Vagina (tissue), 2 donors: Measurements from ENCODE around the gene FRA10AC1. TPM values are rescaled to one million over a fixed set of nuclear protein-coding genes. Genes with fewer than 3 reads are reported as not detected.
"Not testable (repeated sequence)": the region's sequence is repeated elsewhere in the genome, so short reads cannot be mapped to it uniquely, and the experiment has no call there.

Source experiments
- DNase-seq, 2 donors: peaks; one replicate each; pipeline ENCODE4 v3.0.0-alpha.2; 2017; ENCODE audit errors: extremely low spot score in 2 of 2
- H3K27ac ChIP-seq: fragments of 200-600 bp; sonication (generic); one replicate; pipeline ENCODE4 v1.5.1; 2019
- H3K27me3 ChIP-seq: fragments of 200-600 bp; sonication (generic); one replicate; pipeline ENCODE4 v1.5.1; 2019
- H3K36me3 ChIP-seq, 2 donors: fragments of 200-600 bp; sonication (generic); one replicate each; pipeline ENCODE4 v1.5.1; 2017 to 2019
- H3K4me1 ChIP-seq: fragments of 200-600 bp; sonication (generic); one replicate; pipeline ENCODE4 v1.5.1; 2019
- H3K4me3 ChIP-seq, 2 donors: fragments of 200-600 bp; sonication (generic); 1 replicate in 1 of 2; 2 replicates in 1 of 2; pipeline ENCODE4 v1.5.1; 2016 to 2019
- H3K9me3 ChIP-seq: fragments of 200-600 bp; sonication (generic); one replicate; pipeline ENCODE4 v1.5.1; 2019
- POLR2A ChIP-seq, 2 donors: fragments of 450-650 bp; IDR thresholded peaks; one replicate each; pipeline ENCODE4 v1.6.1; 2017; ENCODE audit warnings: antibody characterized with exemption in 2 of 2, mild to moderate bottlenecking in 2 of 2, moderate library complexity in 2 of 2
- POLR2AphosphoS5 ChIP-seq, 2 donors: sonication (generic); formaldehyde crosslinking; IDR thresholded peaks; one replicate each; pipeline ENCODE4 v1.9.0; 2017; ENCODE audit warnings: antibody characterized with exemption in 2 of 2, mild to moderate bottlenecking in 2 of 2, low read depth in 1 of 2; ENCODE audit not compliant: insufficient read depth in 1 of 2
- intact Hi-C: fragments of 100-400 bp; cut with DNase I; formaldehyde crosslinking; loops from one replicate; pipeline ENCODE4 v1.15.1; 2023
- total RNA-seq: library from RNA; depleted of rRNA; stranded (reverse); fragments of >200 nt; gene quantifications from one replicate; pipeline ENCODE4 v1.2.3, GENCODE V29; 2016
- TF ChIP-seq, protein P1 (sequence below), 3 experiments: fragments of 450-650 bp in 2 of 3; fragments of 200-600 bp in 1 of 3; sonication (generic) in 1 of 3; IDR thresholded peaks; one replicate each; pipeline ENCODE4 v1.5.1; 2017 to 2019; ENCODE audit warnings: antibody characterized with exemption in 3 of 3, mild to moderate bottlenecking in 2 of 3, moderate library complexity in 2 of 3

The FRA10AC1 gene
- total RNA-seq, 1 donor from 2014 or later = 15.7 TPM

GRCh38 chr10:93704451-93704850 lies 2.1 kb upstream of the FRA10AC1 start:
- no peak for TF ChIP-seq POLR2AphosphoS5 (IDR thresholded peaks at IDR 0.05; ENCODE audit: insufficient read depth in 1 of 2, low read depth in 1 of 2)
- TF ChIP-seq, protein P1, sequence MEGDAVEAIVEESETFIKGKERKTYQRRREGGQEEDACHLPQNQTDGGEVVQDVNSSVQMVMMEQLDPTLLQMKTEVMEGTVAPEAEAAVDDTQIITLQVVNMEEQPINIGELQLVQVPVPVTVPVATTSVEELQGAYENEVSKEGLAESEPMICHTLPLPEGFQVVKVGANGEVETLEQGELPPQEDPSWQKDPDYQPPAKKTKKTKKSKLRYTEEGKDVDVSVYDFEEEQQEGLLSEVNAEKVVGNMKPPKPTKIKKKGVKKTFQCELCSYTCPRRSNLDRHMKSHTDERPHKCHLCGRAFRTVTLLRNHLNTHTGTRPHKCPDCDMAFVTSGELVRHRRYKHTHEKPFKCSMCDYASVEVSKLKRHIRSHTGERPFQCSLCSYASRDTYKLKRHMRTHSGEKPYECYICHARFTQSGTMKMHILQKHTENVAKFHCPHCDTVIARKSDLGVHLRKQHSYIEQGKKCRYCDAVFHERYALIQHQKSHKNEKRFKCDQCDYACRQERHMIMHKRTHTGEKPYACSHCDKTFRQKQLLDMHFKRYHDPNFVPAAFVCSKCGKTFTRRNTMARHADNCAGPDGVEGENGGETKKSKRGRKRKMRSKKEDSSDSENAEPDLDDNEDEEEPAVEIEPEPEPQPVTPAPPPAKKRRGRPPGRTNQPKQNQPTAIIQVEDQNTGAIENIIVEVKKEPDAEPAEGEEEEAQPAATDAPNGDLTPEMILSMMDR (IDR thresholded peaks at IDR 0.05) = no peak
- no peak for TF ChIP-seq POLR2A (IDR thresholded peaks at IDR 0.05)
- intact Hi-C loops = loop anchor here (5.0 kb wide), 1 partner anchor 108 kb away; no protein-coding TSS in a partner anchor
- Histone ChIP-seq H3K27ac (no peak overlapping the region), H3K4me1 (peaks cover 19% of the 10 kb centered on the region), H3K27me3 (no peaks in the 10 kb centered on the region), H3K4me3 (no peak overlapping the region), H3K36me3 (no peaks in the 10 kb centered on the region), H3K9me3 (no peaks in the 10 kb centered on the region)
- DNase-seq = no peak

GRCh38 chr10:93703841-93704240 lies 1.4 kb upstream of the FRA10AC1 start:
- H3K36me3 ChIP-seq = no peaks in the 10 kb centered on the region
- no peaks in the 10 kb centered on the region for H3K9me3 ChIP-seq
- no peak for DNase-seq
- intact Hi-C loops = loop anchor here (5.0 kb wide), 1 partner anchor 108 kb away; no protein-coding TSS in a partner anchor
- H3K27me3 ChIP-seq = no peaks in the 10 kb centered on the region
- no peak overlapping the region for H3K27ac ChIP-seq
- TF ChIP-seq POLR2AphosphoS5 (IDR thresholded peaks at IDR 0.05; ENCODE audit: insufficient read depth in 1 of 2, low read depth in 1 of 2) (no peak), POLR2A (IDR thresholded peaks at IDR 0.05) (no peak)
- TF ChIP-seq, protein P1 (IDR thresholded peaks at IDR 0.05) = no peak
- H3K4me1 ChIP-seq = peaks cover 19% of the 10 kb centered on the region
- peak overlapping the region in 1 of 2 donors; percentile 61 for H3K4me3 ChIP-seq

GRCh38 chr10:93703066-93703465 lies 674 bp upstream of the FRA10AC1 start:
- Histone ChIP-seq H3K4me1 (peaks cover 19% of the 10 kb centered on the region), H3K4me3 (peak overlapping the region; percentile 52 to 61), H3K27ac (peak overlapping the region; percentile 79), H3K9me3 (no peaks in the 10 kb centered on the region), H3K36me3 (no peaks in the 10 kb centered on the region), H3K27me3 (no peaks in the 10 kb centered on the region)
- DNase-seq = no peak
- intact Hi-C loops = loop anchor here (5.0 kb wide), 1 partner anchor 109 kb away; no protein-coding TSS in a partner anchor
- no peak for TF ChIP-seq POLR2AphosphoS5 (IDR thresholded peaks at IDR 0.05; ENCODE audit: insufficient read depth in 1 of 2, low read depth in 1 of 2)
- TF ChIP-seq, protein P1 (IDR thresholded peaks at IDR 0.05) = no peak
- TF ChIP-seq POLR2A (IDR thresholded peaks at IDR 0.05) = no peak

DNA sequence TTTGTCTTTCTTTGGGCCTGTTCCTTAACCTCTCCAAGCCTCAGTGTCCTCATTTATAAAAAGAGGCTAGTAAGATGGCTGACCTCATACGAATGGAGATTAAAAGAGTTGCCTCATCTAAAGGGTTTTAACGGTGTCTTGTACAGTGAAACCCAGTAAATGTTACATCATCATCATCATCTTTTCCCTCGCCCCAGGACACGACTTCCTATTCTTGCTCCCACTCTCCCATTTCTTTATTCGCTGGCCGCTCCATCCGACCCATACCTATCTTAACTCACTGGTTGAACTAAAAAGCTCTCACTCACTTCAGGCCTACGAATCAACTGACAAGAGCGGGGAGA lies 554 bp downstream of the FRA10AC1 start:
- Histone ChIP-seq H3K27ac (peak overlapping the region; percentile 79), H3K9me3 (no peaks in the 10 kb centered on the region), H3K36me3 (peaks cover 0 to 7% of the 10 kb centered on the region in 2 donors), H3K4me1 (peaks cover 19% of the 10 kb centered on the region), H3K27me3 (no peaks in the 10 kb centered on the region), H3K4me3 (peak overlapping the region; percentile 52 to 61)
- TF ChIP-seq, protein P1 (IDR thresholded peaks at IDR 0.05) = no peak
- DNase-seq = no peak
- intact Hi-C loops = loop anchor here (5.0 kb wide), 1 partner anchor 110 kb away; no protein-coding TSS in a partner anchor

- no peak overlapping the region for H3K4me3 ChIP-seq
- TF ChIP-seq, protein P1 (IDR thresholded peaks at IDR 0.05) = no peak
- TF ChIP-seq POLR2A (IDR thresholded peaks at IDR 0.05) = no peak
- TF ChIP-seq POLR2AphosphoS5 (IDR thresholded peaks at IDR 0.05; ENCODE audit: insufficient read depth in 1 of 2, low read depth in 1 of 2) = no peak
- H3K9me3 ChIP-seq = no peaks in the 10 kb centered on the region
- H3K27ac ChIP-seq = no peak overlapping the region
- peaks cover 10% of the 10 kb centered on the region for H3K4me1 ChIP-seq
- H3K27me3 ChIP-seq = no peaks in the 10 kb centered on the region
- intact Hi-C loops = no loop called here
- peaks cover 0 to 35% of the 10 kb centered on the region in 2 donors for H3K36me3 ChIP-seq
- DNase-seq = no peak
Observed at GRCh38 chr10:93697207-93697606, 5.2 kb downstream of the FRA10AC1 start.

GRCh38 chr10:93696582-93696981 lies 5.8 kb downstream of the FRA10AC1 start:
- H3K4me3 ChIP-seq, H3K4me1 ChIP-seq, DNase-seq, intact Hi-C loops, H3K27ac ChIP-seq, H3K27me3 ChIP-seq, H3K9me3 ChIP-seq: not testable (repeated sequence)
- H3K36me3 ChIP-seq = peaks cover 0 to 40% of the 10 kb centered on the region in 2 donors
